ENCODE data around the gene PTCH2.
"Not testable (repeated sequence)": the region's sequence is repeated elsewhere in the genome, so short reads cannot be mapped to it uniquely, and the experiment has no call there.

PTCH2 gene

GRCh38 chr1:44817771-44818495 is 25.1 kb downstream of the PTCH2 start:
- no peak for DNase-seq (ENCODE audit: low read depth)
- no peak for TF ChIP-seq CTCF (IDR thresholded peaks at IDR 0.05; ENCODE audit: low read depth, low read length, missing control alignments)
- no peak overlapping the region for H3K4me3 ChIP-seq (ENCODE audit: low read depth, low read length)

GRCh38 chr1:44817307-44817706 is 25.7 kb downstream of the PTCH2 start:
- no peak overlapping the region for H3K4me3 ChIP-seq (ENCODE audit: low read depth, low read length)

GRCh38 chr1:44815926-44816325 is 27.1 kb downstream of the PTCH2 start:
- DNase-seq (ENCODE audit: low read depth) = not testable (repeated sequence)

More at GRCh38 chr1:44817307-44817706, 25.7 kb downstream of the PTCH2 start:
- no peak for DNase-seq (ENCODE audit: low read depth)
- no peak for TF ChIP-seq CTCF (IDR thresholded peaks at IDR 0.05; ENCODE audit: low read depth, low read length, missing control alignments)

DNA sequence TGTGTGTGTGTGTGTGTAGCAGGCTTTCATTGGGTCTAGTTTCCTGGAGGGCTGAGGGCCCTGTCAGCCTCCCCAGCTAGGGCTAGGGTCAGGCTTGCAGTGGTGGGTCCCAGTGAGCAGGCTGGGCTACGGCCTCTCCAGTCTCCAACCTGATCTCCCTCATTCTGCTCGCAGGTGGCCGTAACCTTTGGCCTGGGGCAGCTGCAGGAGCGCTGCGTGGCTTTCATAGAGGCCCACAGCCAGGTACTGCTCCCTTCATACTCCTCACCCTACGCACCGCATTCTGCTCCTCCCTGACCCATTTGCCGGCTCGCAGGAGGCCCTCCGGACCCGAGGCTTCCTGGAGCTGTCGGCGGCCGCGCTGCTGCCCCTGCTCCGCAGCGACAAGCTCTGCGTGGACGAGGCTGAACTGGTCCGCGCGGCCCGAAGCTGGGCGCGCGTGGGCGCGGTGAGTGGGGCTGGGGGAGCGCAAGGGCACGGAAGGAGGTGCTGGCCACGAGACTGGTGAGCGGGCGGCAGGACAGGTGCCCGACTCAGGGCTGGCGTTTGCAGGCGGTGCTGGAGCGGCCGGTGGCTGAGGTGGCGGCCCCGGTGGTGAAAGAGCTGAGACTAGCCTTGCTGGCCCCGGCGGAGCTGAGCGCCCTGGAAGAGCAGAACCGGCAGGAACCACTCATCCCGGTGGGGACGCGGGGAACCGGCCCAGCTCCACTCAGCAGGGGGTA is 30.1 kb downstream of the PTCH2 start:
- H3K4me3 ChIP-seq (ENCODE audit: low read depth, low read length) = peak overlapping the region; percentile 71; the same call in 1 of the 2 replicates

More at GRCh38 chr1:44815926-44816325, 27.1 kb downstream of the PTCH2 start:
- not testable (repeated sequence) for H3K4me3 ChIP-seq (ENCODE audit: low read depth, low read length)

GRCh38 chr1:44811234-44811633 is 31.8 kb downstream of the PTCH2 start:
- no peak for DNase-seq (ENCODE audit: low read depth)
- no peak overlapping the region for H3K4me3 ChIP-seq (ENCODE audit: low read depth, low read length)
- TF ChIP-seq CTCF (IDR thresholded peaks at IDR 0.05; ENCODE audit: low read depth, low read length, missing control alignments) = no peak

More for the DNA sequence above, 30.1 kb downstream of the PTCH2 start:
- no peak for TF ChIP-seq CTCF (IDR thresholded peaks at IDR 0.05; ENCODE audit: low read depth, low read length, missing control alignments)
- DNase-seq (ENCODE audit: low read depth) = no peak

DNA sequence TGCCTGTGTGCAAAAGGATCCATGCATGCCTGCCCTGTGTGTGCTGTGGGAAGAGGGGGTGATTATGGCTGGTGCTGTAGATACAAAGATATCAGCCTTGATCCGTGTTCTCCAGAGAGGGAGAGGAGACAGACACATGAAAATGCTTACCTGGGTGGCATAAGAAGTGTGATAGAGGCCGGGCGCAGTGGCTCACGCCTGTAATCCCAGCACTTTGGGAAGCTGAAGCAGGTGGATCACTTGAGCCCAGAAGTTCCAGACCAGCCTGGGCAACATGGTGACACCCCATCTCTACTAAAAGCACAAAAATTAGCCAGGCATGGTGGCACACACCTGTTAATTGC is 32.3 kb downstream of the PTCH2 start:
- H3K4me3 ChIP-seq (ENCODE audit: low read depth, low read length); DNase-seq (ENCODE audit: low read depth): not testable (repeated sequence)

DNA sequence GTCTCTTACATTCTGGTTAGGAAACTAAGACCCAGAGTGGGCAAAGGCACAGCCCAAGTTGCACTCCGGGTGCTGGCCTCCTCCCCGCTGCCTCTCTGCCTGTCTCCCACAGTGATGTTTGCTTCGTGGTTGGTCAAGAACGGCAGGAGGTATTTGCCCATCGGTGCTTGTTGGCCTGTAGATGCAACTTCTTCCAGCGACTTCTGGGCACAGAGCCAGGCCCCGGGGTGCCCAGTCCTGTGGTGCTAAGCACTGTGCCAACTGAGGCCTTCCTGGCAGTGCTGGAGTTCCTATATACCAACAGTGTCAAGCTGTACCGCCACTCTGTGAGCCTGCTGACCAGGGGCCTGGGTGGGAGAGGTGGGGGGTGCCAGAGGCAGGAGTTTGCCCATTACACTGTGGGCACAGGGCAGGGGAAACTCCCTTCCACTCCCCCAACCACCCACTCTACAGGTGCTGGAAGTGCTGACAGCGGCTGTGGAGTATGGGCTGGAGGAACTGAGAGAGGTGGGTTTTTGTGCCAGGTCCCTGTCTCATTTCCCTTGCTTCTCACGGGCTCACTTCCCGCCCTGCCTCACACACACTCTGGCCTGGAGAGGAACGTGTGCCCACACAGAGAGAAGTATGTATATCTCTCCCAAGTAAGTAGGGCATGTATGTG is 32.8 kb downstream of the PTCH2 start:
- no peak overlapping the region for H3K4me3 ChIP-seq (ENCODE audit: low read depth, low read length)
- no peak for DNase-seq (ENCODE audit: low read depth)
- TF ChIP-seq CTCF (IDR thresholded peaks at IDR 0.05; ENCODE audit: low read depth, low read length, missing control alignments) = no peak

Measured in GM12864 (cell line).